Fibroblast of lung (primary cell): ENCODE measurements around the gene RUFY2.

Experiments
- EZH2 ChIP-seq: IDR thresholded peaks from 2 replicates; pipeline ENCODE4 v1.5.1; 2012; ENCODE audit warnings: low read length, control low read depth, mild to moderate bottlenecking; ENCODE audit errors: missing control alignments
- TF ChIP-seq, protein P1 (sequence below), 2 donors: IDR thresholded peaks in 1 of 2; conservative IDR thresholded peaks in 1 of 2; 1 replicate in 1 of 2; 2 replicates in 1 of 2; pipeline ENCODE4 v1.5.1; 2011 to 2012; ENCODE audit warnings: low read length in 2 of 2, control low read depth in 1 of 2, inconsistent platforms in 1 of 2, low read depth in 1 of 2, mild to moderate bottlenecking in 1 of 2

DNA sequence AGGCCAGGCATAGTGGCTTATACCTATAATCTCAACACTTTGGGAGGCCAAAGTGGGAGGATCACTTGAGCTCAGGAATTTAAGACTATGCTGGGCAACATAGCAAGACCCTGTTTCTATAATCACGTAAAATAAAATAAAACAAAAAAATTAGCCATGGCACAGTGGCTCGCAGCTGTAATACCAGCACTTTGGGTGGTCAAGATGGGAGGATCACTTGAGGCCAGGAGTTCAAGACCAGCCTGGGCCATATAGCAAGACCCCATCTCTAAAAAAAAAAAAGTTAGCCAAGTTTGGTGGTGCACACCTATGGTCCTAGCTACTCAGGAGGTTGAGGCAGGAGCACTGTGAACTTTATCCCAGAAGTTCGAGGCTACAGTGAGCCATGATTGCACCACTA, 33.8 kb upstream of the RUFY2 start:
- TF ChIP-seq, protein P1, sequence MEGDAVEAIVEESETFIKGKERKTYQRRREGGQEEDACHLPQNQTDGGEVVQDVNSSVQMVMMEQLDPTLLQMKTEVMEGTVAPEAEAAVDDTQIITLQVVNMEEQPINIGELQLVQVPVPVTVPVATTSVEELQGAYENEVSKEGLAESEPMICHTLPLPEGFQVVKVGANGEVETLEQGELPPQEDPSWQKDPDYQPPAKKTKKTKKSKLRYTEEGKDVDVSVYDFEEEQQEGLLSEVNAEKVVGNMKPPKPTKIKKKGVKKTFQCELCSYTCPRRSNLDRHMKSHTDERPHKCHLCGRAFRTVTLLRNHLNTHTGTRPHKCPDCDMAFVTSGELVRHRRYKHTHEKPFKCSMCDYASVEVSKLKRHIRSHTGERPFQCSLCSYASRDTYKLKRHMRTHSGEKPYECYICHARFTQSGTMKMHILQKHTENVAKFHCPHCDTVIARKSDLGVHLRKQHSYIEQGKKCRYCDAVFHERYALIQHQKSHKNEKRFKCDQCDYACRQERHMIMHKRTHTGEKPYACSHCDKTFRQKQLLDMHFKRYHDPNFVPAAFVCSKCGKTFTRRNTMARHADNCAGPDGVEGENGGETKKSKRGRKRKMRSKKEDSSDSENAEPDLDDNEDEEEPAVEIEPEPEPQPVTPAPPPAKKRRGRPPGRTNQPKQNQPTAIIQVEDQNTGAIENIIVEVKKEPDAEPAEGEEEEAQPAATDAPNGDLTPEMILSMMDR (conservative IDR thresholded peaks at IDR 0.05 in 1 of 2, IDR thresholded peaks at IDR 0.05 in 1 of 2; ENCODE audit: low read depth in 1 of 2, low read length in 2 of 2), result no peak
- no peak for TF ChIP-seq EZH2
